Measurements from ENCODE around the gene ANGPTL8.

ANGPTL8 gene

GRCh38 chr19:11204076-11204602, 35.3 kb upstream of the ANGPTL8 start:
- DNase-seq, result no peak

DNA sequence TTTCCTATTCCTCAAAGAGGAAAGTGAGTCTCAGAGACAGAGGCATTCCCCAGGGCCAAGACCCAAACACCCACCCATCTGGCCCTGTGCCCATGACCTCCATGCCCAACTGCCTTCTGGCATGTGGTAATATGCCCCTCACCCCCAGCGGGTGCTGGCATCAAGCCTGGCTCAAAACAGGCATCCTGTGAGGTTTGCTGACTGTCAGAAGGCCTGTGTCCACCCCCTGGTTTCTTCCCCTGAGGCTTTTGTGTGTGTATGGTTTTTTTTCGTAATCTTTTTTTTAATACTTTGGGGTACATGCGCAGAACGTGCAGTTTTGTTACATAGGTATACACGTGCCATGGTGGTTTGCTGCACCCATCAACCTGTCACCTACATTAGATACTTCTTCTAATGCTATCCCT, 34.5 kb upstream of the ANGPTL8 start:
- DNase-seq, result peak; percentile 92

DNA sequence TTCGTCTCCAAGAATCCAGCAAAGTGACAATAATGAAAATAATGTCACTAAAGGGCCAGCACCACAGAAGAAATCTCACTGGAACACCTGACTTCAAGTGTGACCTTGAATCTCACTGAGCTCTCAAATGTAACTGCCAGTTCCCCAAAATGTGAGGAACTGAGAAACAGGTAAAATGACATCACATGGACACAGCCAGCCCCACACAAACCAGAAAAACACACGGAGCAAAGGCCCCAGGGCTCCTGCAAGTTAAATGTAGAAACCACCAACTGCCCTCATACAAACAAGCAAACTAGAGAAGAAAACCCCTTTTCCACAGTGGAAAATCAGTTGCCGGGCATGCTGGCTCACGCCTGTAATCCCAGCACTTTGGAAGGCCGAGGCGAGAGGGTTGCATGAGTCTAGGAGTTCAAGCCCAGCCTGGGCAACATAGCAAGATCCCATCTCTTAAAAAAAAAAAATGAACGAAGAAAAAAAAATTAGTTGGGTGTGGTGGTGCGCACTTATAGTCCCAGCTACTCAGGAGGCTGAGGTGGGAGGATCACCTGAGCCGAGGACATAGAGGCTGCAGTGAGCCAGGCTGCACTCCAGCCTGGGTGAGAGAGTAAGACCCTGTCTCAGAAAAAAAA, 33.4 kb upstream of the ANGPTL8 start:
- DNase-seq, result no peak

DNA sequence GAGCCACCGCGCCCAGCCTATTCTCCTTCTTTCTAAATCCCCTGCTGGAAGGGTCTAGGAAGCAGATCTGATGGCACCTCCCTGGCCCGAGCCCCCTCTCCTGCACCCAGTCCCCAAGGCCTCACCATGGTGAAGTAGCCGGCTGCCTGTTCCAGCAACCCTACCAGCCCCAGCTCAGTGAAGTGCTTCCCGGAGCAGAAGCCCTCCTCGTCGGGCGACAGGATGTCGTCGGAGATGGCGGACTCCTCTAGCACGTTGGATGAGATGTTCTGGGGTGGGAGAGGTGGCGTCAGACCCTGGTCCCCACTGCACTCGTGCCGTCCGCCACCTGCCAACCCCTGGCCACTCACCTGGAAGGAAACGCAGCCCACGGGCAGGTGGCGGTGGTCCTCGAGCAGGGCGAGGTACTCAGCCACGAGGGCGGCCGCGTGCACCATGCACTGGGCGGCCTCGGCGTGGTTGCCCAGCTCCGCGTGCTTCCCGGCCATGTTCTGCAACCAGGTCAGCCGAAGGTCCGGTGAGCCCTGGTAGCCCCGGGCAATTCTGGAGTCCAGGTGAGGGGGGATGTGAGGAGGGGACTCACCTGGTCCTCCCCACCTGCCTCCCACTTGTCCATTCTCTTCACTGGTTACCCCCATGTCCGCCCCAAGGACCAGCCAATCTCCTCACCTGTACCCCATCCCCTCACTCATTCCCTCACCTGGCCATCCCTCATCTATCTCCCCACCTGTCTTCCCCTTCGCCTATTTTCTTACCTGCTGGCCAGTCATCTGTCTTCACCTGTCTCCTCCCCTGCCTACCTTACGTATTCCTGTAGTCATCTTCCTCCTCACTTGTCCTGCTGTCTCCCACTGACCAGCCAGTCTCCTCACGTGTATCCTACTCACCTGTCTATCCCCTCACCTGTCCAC, 30.6 kb upstream of the ANGPTL8 start:
- peak; percentile 49 for DNase-seq

DNA sequence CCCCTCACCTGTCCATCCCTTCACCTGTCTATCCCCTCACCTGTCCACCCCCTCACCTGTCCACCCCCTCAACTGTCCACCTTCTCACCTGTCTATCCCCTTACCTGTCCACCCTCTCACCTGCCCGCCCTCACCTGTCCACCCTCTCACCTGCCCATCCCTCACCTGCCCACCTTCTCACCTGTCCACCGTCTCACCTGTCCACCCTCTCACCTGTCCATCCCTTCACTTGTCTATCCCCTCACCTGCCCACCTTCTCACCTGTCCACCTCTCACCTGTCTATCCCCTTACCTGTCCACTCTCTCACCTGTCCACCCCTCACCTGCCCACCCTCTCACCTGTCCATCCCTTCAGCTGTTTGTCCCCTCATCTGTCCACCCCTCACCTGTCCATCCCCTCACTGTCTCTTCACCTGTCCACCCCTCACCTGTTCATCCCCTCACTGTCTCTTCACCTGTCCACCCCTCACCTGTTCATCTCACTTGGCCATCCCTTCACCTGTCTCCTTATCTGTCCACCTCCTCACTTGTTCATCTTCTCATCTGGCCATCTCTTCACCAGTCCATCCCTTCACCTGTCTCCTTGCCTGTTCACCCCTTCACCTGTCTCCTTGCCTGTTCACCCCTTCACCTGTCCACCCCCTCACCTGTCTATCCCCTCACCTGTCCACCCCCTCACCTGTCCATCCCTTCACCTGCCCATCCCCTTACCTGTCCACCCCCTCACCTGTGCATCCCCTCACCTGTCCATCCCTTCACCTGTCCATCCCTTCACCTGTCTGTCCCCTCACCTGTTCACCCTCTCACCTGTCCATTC, 29.4 kb upstream of the ANGPTL8 start:
- no peak for DNase-seq

GRCh38 chr19:11210656-11210928, 28.8 kb upstream of the ANGPTL8 start:
- DNase-seq, result no peak

GRCh38 chr19:11214387-11214786, 25.0 kb upstream of the ANGPTL8 start:
- DNase-seq, result no peak

DNA sequence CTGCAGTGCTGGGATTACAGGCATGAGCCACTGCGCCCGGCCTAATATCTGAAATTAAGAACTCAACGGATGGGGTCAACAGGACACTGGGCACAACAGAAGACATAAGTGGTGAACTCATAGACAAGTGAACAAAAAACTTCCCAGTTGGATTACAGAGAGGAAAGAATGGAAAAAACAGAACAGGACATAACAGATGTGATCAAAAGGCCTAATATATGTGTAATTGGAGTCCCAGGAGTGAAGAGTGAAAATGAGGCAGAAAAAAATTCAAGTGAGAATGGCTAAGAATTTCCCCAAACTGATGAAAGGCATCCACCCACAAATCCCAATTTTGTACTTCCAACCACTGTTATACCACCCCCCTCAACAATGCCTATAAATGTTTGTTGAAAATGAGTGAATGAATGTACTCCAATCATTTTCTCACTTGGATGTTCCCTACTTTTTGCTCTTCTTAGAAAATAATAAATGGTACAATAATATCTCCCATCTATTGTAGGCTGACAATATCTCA, 18.3 kb upstream of the ANGPTL8 start:
- DNase-seq, result no peak

- peak; percentile 21 for DNase-seq
Observed at GRCh38 chr19:11223200-11223599, 16.2 kb upstream of the ANGPTL8 start.

DNA sequence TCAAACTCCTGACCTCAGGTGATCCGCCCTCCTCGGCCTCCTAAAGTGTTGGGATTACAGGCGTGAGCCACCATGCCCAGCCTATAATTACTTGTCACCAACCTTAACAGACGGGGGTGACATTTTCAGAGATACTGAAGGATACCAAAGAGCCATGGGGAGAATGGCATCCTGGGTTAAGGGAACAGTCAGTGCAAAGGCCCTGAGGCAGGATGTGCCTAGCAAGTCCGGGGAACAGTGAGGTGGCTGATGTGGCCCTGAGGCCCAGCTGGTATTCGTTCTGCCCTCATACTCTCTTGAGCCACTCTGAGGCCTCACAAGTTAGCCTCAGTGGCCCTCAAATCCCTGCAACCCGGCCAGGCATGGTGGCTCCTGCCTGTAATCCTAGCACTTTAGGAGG, 15.0 kb upstream of the ANGPTL8 start:
- DNase-seq, result no peak

GRCh38 chr19:11225172-11225571, 14.2 kb upstream of the ANGPTL8 start:
- DNase-seq, result no peak

- DNase-seq, result no peak
Observed at GRCh38 chr19:11225815-11226214, 13.6 kb upstream of the ANGPTL8 start.

GRCh38 chr19:11226716-11227166, 12.7 kb upstream of the ANGPTL8 start:
- no peak for DNase-seq

DNA sequence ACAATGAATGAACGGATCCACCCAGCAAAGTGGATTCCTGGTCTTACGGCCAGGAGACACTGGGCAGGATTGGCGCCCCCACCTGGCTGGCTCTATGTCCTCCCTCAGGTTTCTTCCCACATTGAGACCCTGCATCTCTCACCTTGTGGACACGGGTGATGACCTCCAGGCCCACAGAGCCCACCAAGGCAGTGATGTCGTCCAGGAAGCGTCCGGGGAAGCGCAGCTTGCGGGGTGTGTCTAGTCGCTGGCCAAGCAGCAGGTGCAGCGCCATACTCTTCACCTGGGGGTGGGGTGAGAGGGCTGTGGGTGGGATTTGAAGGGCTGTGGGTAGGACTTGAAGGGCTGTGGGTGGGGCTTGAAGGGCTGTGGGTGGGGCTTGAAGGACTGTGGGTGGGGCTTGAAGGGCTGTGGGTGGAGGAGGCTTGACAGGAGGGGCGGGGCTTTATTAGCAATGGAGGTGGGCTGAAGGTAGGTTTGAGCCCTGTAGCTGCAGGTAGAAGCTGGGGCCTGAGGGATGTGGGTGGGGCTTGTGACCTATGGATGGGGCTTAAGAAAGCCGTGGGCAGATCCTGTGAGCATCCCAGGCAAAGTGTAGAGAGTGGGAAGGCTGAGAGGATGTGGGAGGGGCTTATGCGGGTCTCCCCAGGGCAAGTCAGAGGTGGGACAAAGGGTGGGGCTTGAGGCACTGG, 12.1 kb upstream of the ANGPTL8 start:
- peak; percentile 61 for DNase-seq

- no peak for DNase-seq
Observed at GRCh38 chr19:11230621-11231386, 8.6 kb upstream of the ANGPTL8 start.

DNA sequence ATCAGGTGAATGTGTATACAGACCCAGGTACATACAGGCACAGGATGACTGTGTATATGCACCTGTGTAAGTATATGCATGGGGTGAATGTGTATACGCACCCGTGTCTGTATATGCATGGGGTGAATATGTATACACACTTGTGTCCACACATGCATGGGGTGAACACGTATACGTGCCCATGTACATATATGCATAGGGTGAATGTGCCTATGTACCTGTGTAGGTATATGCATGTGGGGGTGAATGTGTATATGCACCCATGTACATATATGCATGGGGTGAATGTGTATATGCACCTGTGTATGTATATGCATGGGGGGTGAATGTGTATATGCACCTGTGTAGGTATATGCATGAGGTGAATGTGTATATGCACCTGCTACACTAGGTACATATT, 6.9 kb upstream of the ANGPTL8 start:
- DNase-seq, result no peak

GRCh38 chr19:11233073-11233472, 6.3 kb upstream of the ANGPTL8 start:
- no peak for DNase-seq

DNA sequence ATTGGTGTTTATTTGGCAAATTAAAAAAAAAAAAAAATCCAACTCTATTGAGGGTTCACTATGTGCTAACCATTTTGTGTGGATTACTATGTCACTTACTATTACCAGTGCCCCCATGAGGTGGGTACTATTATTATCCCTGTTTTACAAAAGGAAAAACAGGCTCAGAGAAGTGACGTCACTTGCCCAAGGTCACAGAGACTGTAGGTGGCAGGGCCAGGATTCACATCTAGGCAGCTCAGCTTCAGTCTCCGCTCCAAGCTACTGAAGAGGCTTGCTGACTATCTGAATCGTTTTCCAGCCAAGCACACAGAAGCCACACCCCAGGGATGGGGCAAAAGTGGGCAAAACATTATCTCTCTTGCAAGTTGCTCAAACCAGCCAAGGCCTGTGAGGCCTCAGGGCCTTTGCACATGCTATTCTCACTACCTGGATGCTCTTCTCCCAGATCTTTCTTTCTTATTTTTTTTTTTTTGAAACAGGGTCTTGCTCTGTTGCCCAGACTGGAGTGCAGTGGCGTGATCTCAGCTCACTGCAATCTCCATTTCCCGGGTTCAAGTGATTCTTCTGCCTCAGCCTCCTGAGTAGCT, 4.8 kb upstream of the ANGPTL8 start:
- DNase-seq, result peak; percentile 28

DNA sequence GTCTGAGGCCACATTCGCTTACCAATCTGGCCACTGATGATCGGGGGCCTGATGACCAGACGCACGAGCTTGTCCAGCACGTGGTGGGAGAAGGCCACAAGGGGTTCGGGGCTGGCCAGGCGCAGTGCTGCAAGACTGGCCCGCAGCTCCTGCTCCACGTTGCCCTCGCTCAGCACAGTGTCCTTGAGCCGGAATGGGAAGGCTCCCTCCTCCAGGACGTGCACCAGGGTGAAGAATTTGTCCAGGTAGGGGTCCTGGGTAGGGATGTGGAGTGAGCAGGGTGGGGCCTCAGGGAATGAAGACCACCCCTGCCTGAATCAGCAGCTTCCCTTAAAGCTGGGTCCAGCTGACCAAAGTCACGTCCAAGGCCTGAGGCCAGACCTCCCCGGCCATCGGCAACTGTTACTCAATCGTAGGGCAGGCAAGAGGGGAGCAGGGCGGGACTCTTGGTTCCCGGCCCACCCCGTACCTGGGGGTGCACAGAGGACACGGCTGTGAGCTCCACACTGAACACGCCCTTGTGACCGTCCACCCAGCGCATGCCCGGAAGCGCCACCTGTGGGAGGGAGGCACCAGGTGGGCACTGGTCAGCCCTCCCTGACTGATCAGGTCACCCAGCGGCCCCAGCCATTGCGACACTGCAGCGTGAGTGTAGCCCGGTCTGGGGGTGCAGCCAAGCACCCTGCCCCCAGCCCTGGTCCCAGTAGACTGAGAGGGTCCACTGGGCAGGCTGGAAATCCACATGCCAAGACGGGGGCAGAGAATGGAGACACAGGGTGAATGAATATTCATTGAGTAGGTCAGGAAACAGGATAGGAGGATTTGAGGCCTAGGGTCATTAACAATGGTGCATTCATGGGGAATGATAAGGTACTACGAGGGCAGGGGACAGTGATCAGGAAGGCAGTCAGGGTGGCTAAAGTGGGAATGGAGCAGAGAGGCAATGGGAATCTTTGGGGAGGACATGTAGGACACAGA, 2.8 kb upstream of the ANGPTL8 start:
- DNase-seq, result no peak

- DNase-seq, result no peak
Observed at GRCh38 chr19:11237321-11237720, 2.1 kb upstream of the ANGPTL8 start.

All from hematopoietic multipotent progenitor cell treated with erythropoietin and hydrocortisone succinate and interleukin-3 and kit ligand, for 4 days (in vitro differentiated cells).